ENCODE measurements around the gene DNAJC5G. TPM values are rescaled to one million over a fixed set of nuclear protein-coding genes. Genes with fewer than 3 reads are reported as not detected.

The DNAJC5G gene
- total RNA-seq, 4 donors from 2014 or later = not detected

GRCh38 chr2:27290549-27290948 is 15.3 kb downstream of the DNAJC5G start:
- Histone ChIP-seq H3K4me3 (no peak overlapping the region), H3K4me1 (no peaks in the 10 kb centered on the region), H3K27me3 (peaks cover 47% of the 10 kb centered on the region), H3K27ac (no peak overlapping the region), H3K36me3 (no peaks in the 10 kb centered on the region), H3K9me3 (no peaks in the 10 kb centered on the region)
- in situ Hi-C loops (cut with MboI; ENCODE audit: low pct_ligation_motif_present in 1 of 4, low pct_unique_long_range_greater_than_20kb in 1 of 4, low sequenced_read_pairs in 3 of 4) = loop anchor here in 3 of 4 donors (25.0 kb wide), 1 partner anchor 328 kb away; the partner anchor contains the start of gene MAPRE3 (in 3 of the 3)
- no peak for DNase-seq
- WGBS, 2 donors (ENCODE audit: low coverage in 1 of 2) = 60 to 80% methylated on average over 1 to 5 of the region's 5 CpGs
- no peak for TF ChIP-seq POLR2A (IDR thresholded peaks at IDR 0.05)
- intact Hi-C loops (cut with DNase I; ENCODE audit: low total_unique reads) = no loop called here

GRCh38 chr2:27291865-27292264 is 16.6 kb downstream of the DNAJC5G start:
- Histone ChIP-seq H3K4me1 (no peaks in the 10 kb centered on the region), H3K27ac (no peak overlapping the region), H3K36me3 (no peaks in the 10 kb centered on the region), H3K9me3 (no peaks in the 10 kb centered on the region), H3K27me3 (peaks cover 41% of the 10 kb centered on the region), H3K4me3 (no peak overlapping the region)
- intact Hi-C loops (cut with DNase I; ENCODE audit: low total_unique reads) (no loop called here), in situ Hi-C loops (cut with MboI; ENCODE audit: low pct_ligation_motif_present in 1 of 4, low pct_unique_long_range_greater_than_20kb in 1 of 4, low sequenced_read_pairs in 3 of 4) (loop anchor here in 3 of 4 donors (25.0 kb wide), 1 partner anchor 330 kb away; the partner anchor contains the start of gene MAPRE3 (in 3 of the 3))
- DNase-seq = no peak
- 50 to 53% methylated on average over 1 to 6 of the region's 6 CpGs for WGBS, 2 donors (ENCODE audit: low coverage in 1 of 2)
- TF ChIP-seq CTCF (IDR thresholded peaks at IDR 0.05) (no peak), EP300 (IDR thresholded peaks at IDR 0.05; ENCODE audit: low read depth) (no peak), POLR2A (IDR thresholded peaks at IDR 0.05) (no peak)

GRCh38 chr2:27294928-27295327 is 19.7 kb downstream of the DNAJC5G start:
- intact Hi-C loops (cut with DNase I; ENCODE audit: low total_unique reads) (no loop called here), in situ Hi-C loops (cut with MboI; ENCODE audit: low pct_ligation_motif_present in 1 of 4, low pct_unique_long_range_greater_than_20kb in 1 of 4, low sequenced_read_pairs in 3 of 4) (loop anchor here in 3 of 4 donors (25.0 kb wide), 1 partner anchor 333 kb away; the partner anchor contains the start of gene MAPRE3 (in 3 of the 3))

GRCh38 chr2:27296481-27296880 is 21.2 kb downstream of the DNAJC5G start:
- intact Hi-C loops (cut with DNase I; ENCODE audit: low total_unique reads) (no loop called here), in situ Hi-C loops (cut with MboI; ENCODE audit: low pct_ligation_motif_present in 1 of 4, low pct_unique_long_range_greater_than_20kb in 1 of 4, low sequenced_read_pairs in 3 of 4) (loop anchor here in 3 of 4 donors (25.0 kb wide), 1 partner anchor 334 kb away; the partner anchor contains the start of gene MAPRE3 (in 3 of the 3))
- TF ChIP-seq EP300 (IDR thresholded peaks at IDR 0.05; ENCODE audit: low read depth) (no peak), CTCF (IDR thresholded peaks at IDR 0.05) (no peak), POLR2AphosphoS5 (IDR thresholded peaks at IDR 0.05) (no peak)
- DNase-seq = no peak
- H3K9me3 ChIP-seq = no peaks in the 10 kb centered on the region
- no peak overlapping the region for H3K4me3 ChIP-seq
- peaks cover 8% of the 10 kb centered on the region for H3K27me3 ChIP-seq
- no peaks in the 10 kb centered on the region for H3K4me1 ChIP-seq
- H3K27ac ChIP-seq = no peak overlapping the region
- 47 to 56% methylated on average over 4 of the region's 4 CpGs for WGBS, 2 donors (ENCODE audit: low coverage in 1 of 2)
- H3K36me3 ChIP-seq = no peaks in the 10 kb centered on the region

More at GRCh38 chr2:27294928-27295327, 19.7 kb downstream of the DNAJC5G start:
- Histone ChIP-seq H3K36me3 (no peaks in the 10 kb centered on the region), H3K27me3 (peaks cover 24% of the 10 kb centered on the region), H3K4me3 (no peak overlapping the region), H3K27ac (no peak overlapping the region), H3K9me3 (no peaks in the 10 kb centered on the region), H3K4me1 (no peaks in the 10 kb centered on the region)
- DNase-seq = no peak
- 67 to 89% methylated on average over 1 to 8 of the region's 8 CpGs for WGBS, 2 donors (ENCODE audit: low coverage in 1 of 2)
- TF ChIP-seq POLR2AphosphoS5 (IDR thresholded peaks at IDR 0.05) (no peak), POLR2A (IDR thresholded peaks at IDR 0.05) (no peak), EP300 (IDR thresholded peaks at IDR 0.05; ENCODE audit: low read depth) (no peak), CTCF (IDR thresholded peaks at IDR 0.05) (no peak)

GRCh38 chr2:27297195-27297594 is 22.0 kb downstream of the DNAJC5G start:
- DNase-seq = no peak
- Histone ChIP-seq H3K4me3 (no peak overlapping the region), H3K9me3 (no peaks in the 10 kb centered on the region), H3K27me3 (peaks cover 1% of the 10 kb centered on the region), H3K4me1 (no peaks in the 10 kb centered on the region), H3K36me3 (no peaks in the 10 kb centered on the region), H3K27ac (no peak overlapping the region)
- in situ Hi-C loops (cut with MboI; ENCODE audit: low pct_ligation_motif_present in 1 of 4, low pct_unique_long_range_greater_than_20kb in 1 of 4, low sequenced_read_pairs in 3 of 4) = loop anchor here in 3 of 4 donors (25.0 kb wide), 1 partner anchor 335 kb away; the partner anchor contains the start of gene MAPRE3 (in 3 of the 3)
- intact Hi-C loops (cut with DNase I; ENCODE audit: low total_unique reads) = no loop called here
- WGBS, 2 donors (ENCODE audit: low coverage in 1 of 2) = 80% methylated on average over 3 of the region's 3 CpGs; no CpG with 5 or more reads in 1 of the 2 donors
- TF ChIP-seq POLR2AphosphoS5 (IDR thresholded peaks at IDR 0.05) (no peak), POLR2A (IDR thresholded peaks at IDR 0.05) (no peak), CTCF (IDR thresholded peaks at IDR 0.05) (no peak), EP300 (IDR thresholded peaks at IDR 0.05; ENCODE audit: low read depth) (no peak)
